GM18867 (cell line): Measurements from ENCODE around the gene PPP1R14B.

Source experiments
- ATAC-seq: cut with Tn5 transposase; IDR thresholded peaks from one replicate; pipeline ENCODE4 v1.9.1; 2021; ENCODE audit warnings: mild to moderate bottlenecking, moderate library complexity; ENCODE audit not compliant: unreplicated experiment

Gene PPP1R14B

DNA sequence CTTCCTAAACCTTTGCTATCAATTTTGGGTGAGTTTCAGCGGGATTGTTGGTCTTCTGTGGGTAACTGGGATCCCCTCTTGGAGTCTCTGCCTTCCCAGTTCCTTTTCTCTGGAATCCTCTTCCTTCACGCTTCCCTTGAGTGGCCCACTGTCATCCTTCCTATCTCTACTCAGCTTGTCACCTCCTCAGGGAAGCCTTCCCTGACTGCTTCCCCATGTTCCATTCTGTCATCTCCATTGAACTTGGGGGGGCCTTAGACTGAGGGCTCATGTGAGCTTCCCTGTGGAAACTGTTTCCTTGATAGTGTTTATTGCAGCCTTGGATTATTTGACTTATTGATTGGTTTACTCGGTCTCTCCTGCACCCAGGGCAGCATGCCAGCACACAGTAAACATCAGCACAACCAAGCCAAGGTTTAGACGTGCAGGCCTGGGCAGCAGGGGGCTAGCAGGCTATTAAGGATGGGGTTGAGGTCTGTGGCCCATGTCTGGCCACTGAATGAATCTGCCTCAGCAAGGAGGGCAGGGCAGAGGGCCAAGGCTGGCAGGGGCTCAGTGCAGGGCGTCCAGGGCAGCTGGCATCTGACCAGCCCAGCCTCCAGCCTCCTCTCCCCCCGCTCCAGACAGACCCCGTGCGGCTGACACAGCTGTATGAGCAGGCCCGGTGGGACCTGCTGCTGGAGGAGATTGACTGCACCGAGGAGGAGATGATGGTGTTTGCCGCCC, 28.0 kb downstream of the PPP1R14B start:
- no peak for ATAC-seq

DNA sequence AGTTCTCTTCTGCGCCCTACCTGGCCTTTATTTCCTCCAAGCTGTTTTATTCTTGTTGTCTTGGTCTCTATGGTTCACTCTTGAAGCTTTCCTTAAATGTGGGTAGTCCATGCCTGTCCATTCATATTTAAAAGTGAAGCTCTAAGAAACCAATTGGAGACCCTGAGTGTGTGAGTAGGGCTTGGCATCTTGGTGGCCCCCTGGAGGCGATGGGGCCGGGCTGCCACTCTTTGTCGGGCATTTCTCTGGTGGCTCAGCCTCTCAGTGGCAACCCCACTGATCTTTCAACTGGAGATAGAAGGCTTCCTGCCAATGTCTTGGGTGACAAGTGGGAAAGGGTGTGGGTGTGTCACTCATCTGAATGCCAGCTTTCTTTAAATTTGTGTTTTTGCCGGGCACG, 29.9 kb downstream of the PPP1R14B start:
- ATAC-seq, result no peak

- ATAC-seq, result no peak
These were observed 35.4 kb downstream of the PPP1R14B start for GRCh38 chr11:64211181-64211872.

- no peak for ATAC-seq
These were observed 36.3 kb downstream of the PPP1R14B start for GRCh38 chr11:64210301-64211020.

- ATAC-seq, result no peak
These were observed 37.2 kb downstream of the PPP1R14B start for GRCh38 chr11:64209563-64209843.

DNA sequence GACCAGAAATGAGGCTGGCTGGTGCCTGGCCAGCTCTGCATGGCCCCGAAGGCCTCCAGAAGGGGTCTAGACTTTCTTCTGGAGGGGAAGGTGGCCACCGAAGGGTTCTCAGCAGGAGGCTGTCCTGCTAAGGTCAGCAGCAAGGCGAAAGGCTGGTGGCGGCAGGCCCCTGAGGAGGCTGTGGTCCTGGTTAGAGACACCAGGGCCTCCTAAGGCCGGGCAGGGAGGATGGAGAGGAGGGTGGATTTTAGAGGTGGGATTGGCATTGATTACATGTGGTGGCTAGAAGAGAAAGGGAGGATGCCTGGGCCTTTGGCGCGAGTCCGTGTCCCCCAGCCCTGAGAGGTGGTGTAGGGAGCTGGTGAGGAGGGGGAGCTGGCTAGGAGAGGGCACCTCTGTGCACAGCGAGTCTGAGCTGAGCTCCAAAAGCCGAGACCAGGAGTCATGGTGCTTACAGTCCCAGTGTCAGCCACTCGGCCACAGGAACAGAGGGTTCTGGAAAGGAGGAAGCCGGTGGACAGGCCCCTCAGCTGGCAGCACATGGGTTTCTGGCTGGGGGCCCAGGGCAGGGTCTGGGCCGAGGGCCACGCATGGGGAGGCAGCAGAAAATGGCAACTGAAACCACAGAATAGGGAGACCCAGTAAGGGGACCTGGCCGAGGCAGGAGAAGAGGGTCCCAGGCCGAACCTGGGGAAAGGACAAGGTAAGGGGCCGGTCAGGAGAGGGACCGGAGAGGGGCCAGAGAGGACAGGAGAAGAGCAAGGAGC, 37.8 kb downstream of the PPP1R14B start:
- no peak for ATAC-seq

DNA sequence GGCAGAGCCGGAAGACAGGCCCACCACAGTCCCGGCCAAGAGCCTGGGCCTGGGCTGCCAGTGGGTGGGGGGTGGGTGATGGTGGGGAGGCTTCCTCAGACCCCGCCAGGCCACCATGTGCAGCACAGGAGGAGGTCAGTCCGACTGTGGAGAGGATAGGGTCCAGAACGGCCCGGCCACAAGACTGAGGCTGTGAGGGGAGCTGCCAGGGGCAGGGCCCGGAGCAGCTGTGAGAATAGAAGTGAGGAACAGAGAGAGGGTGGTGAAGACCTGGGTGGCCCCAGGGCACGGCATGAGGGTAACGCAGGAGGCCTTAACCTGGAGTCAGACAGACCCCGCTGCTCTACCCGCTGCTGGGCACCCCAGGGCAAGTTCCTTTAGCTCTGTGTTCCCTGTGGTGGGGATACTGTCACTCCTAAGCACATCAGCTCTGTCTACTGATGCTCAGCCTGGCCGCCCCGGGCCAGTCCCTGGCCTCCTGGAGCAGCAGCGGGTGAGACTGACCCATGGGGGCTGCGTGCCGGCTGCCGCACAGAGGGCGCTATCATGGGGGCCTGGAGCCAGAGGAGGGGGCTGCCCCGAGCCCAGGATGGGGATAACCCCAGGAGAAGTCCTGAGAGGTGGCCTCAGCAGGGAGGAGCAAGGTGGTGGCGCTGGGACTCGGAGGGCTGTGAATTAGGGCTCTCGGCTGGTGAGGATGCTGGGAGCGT, 38.5 kb downstream of the PPP1R14B start:
- no peak for ATAC-seq

DNA sequence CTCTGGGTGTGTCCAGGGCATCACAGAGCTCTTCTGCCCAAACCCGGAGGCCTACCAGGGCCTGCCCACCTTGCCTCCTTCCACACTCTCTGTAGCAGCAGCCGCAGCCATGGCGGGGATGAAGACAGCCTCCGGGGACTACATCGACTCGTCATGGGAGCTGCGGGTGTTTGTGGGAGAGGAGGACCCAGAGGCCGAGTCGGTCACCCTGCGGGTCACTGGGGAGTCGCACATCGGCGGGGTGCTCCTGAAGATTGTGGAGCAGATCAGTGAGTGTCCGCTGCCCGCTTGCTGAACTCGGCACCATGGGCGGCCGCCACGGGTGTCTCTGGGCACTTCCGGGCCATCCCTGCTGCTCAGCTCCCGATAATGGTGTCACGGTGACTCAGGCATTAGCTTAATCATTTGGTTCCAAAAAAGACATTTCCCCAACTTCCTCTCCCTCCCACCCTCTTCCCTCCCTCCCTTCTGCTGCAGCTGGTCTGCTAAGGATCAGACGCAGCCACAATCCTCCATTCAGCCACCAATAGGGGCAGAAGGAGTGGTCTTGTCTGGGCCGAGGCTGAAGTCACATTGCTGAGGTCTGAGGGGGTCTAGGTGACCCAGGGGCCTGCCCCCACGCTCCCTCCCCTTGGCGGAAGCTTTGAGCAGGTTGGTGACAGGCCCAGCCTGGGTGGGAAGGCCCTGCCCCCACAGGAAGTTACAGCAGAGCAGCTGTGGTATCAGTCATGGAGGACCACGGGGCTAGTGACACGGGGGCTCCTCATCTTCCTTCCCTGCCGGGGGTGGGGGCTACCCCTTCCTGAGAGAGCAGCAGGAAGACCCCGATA, 39.3 kb downstream of the PPP1R14B start:
- ATAC-seq, result peak; percentile 54

DNA sequence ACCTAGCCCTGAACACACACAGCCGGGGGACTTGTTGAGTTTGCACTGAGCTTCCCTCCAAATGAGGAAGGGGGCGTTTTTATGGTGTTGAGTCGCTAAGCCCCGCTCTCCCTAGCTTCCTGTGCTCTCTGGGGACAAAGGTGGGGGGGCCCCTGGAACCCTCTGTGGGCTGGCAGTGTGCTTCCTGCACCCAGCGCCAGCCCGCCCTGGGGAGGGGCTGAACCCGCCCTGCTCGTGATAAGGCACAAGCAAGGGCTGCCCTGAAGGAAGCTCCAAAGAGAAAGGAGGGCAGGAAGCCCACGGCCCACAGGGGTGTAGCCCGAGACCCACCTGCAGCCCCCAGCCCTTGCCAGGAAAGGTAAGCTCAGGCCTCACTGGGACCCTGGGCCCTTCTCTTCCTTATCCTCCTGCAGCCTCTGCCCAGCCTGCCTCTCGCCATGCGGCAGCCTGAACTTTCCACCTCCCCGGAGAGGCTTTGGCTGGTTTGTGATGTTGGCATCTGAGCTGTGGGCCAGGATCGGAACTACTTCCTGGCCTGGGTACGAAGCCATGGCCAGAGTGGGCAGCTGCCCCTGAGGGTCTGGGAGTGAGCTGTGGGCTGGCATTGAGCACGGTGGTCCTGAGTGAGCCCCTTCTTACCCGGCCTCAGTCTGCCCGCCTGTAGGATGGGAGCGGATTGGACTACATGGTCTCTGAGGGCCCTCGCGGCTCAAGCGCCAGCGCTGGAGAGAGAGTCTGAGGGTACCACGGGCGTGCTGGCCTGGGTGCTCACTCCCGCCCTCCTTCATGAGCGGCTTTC, 40.1 kb downstream of the PPP1R14B start, which contains the start of gene FERMT3:
TSS of gene FERMT3 (plus strand) at position 265 of the 799 bp plus-strand sequence. CDS start 644 bp downstream, outside the sequence.
- ATAC-seq, result peak; percentile 41

- ATAC-seq, result no peak
These were observed 42.2 kb downstream of the PPP1R14B start for GRCh38 chr11:64204464-64204989.

GRCh38 chr11:64204080-64204440, 42.7 kb downstream of the PPP1R14B start:
- no peak for ATAC-seq

- no peak for ATAC-seq
These were observed 43.2 kb downstream of the PPP1R14B start for GRCh38 chr11:64203421-64204079.

GRCh38 chr11:64202992-64203391, 43.8 kb downstream of the PPP1R14B start:
- no peak for ATAC-seq

GRCh38 chr11:64201543-64201942, 45.2 kb downstream of the PPP1R14B start:
- ATAC-seq, result no peak

GRCh38 chr11:64198511-64198910, 48.2 kb downstream of the PPP1R14B start:
- no peak for ATAC-seq

DNA sequence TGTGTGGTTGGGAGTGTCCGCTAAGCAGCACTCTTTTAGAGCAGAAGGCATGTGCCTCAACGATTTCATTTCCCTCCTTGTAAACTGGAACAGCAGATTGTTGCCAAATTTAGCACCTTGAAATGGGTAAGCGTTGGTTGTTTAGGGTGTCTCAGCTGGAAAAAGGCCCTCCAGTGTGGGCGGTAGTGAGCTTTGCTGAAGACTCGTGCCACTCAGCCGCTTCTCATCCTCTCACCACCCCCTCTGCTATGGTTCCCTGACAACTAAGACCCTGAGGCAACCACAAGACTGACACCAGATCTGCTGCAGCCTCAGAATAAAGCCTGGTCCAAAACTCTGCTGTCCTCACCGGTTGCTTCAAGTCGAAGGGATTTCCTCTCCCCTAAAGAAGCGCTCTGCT, 50.1 kb downstream of the PPP1R14B start:
- ATAC-seq, result no peak
